AG04449 (cell line): Measurements from ENCODE around the gene TENM3.

Source experiments
- CTCF ChIA-PET: fragments of 350-600 bp; formaldehyde crosslinking; extraction: SDS; loops from one replicate; lab custom pipeline; 2021; ENCODE audit warnings: antibody characterized with exemption; lab: Yijun Ruan, JAX
- POLR2A ChIA-PET: fragments of 400-600, 350-600 bp; formaldehyde crosslinking; extraction: SDS; loops from one replicate; lab custom pipeline; 2020; ENCODE audit warnings: antibody characterized with exemption, inconsistent platforms; lab: Yijun Ruan, JAX
- DNase-seq: peaks from one replicate; pipeline ENCODE4 v3.0.0-alpha.2; 2010; ENCODE audit warnings: low read depth, low spot score
- H3K4me3 ChIP-seq: 2 replicates; pipeline ENCODE4 v1.5.1; 2011; ENCODE audit warnings: low read depth, mild to moderate bottlenecking, control low read depth, low read length
- CTCF ChIP-seq: IDR thresholded peaks from one replicate; pipeline ENCODE4 v1.5.1; 2011; ENCODE audit warnings: mild to moderate bottlenecking, moderate library complexity, low read length, control low read depth, inconsistent platforms; ENCODE audit not compliant: insufficient read depth; ENCODE audit errors: missing control alignments

The TENM3 gene

GRCh38 chr4:182451441-182451840 lies 208.2 kb downstream of the TENM3 start:
- TF ChIP-seq CTCF, result no peak
- CTCF ChIA-PET, result no interaction called here
- POLR2A ChIA-PET, result no interaction called here
- DNase-seq, result no peak
- no peak overlapping the region for H3K4me3 ChIP-seq

GRCh38 chr4:182453830-182454229 lies 210.6 kb downstream of the TENM3 start:
- no peak overlapping the region for H3K4me3 ChIP-seq
- DNase-seq, result no peak
- TF ChIP-seq CTCF, result no peak
- ChIA-PET CTCF (no interaction called here), POLR2A (no interaction called here)

GRCh38 chr4:182454440-182455013 lies 211.3 kb downstream of the TENM3 start:
- POLR2A ChIA-PET, result no interaction called here

GRCh38 chr4:182465114-182465513 lies 221.9 kb downstream of the TENM3 start:
- no peak for DNase-seq
- ChIA-PET POLR2A (no interaction called here), CTCF (no interaction called here)
- H3K4me3 ChIP-seq, result no peak overlapping the region
- TF ChIP-seq CTCF, result no peak

More at GRCh38 chr4:182454440-182455013, 211.3 kb downstream of the TENM3 start:
- DNase-seq, result peak; percentile 40
- H3K4me3 ChIP-seq, result no peak overlapping the region
- CTCF ChIA-PET, result interaction anchor here (1.0 kb wide), 1 partner anchor 367 kb away, joined by 3 read pairs; no protein-coding TSS in a partner anchor
- no peak for TF ChIP-seq CTCF

GRCh38 chr4:182465979-182466378 lies 222.8 kb downstream of the TENM3 start:
- no peak for TF ChIP-seq CTCF
- DNase-seq, result no peak
- CTCF ChIA-PET, result no interaction called here
- no peak overlapping the region for H3K4me3 ChIP-seq
- POLR2A ChIA-PET, result no interaction called here

GRCh38 chr4:182470215-182470614 lies 227.0 kb downstream of the TENM3 start:
- CTCF ChIA-PET, result interaction anchor here (1.4 kb wide), 1 partner anchor 16 kb away, joined by 3 read pairs; no protein-coding TSS in a partner anchor
- DNase-seq, result no peak
- no peak for TF ChIP-seq CTCF
- H3K4me3 ChIP-seq, result no peak overlapping the region
- POLR2A ChIA-PET, result no interaction called here
